GM21360 (cell line): Measurements from ENCODE around the gene IFNLR1.

Experiments
- ATAC-seq: cut with Tn5 transposase; IDR thresholded peaks from one replicate; pipeline ENCODE4 v1.9.1; 2021; ENCODE audit warnings: mild to moderate bottlenecking, moderate library complexity; ENCODE audit not compliant: unreplicated experiment

Gene IFNLR1

DNA sequence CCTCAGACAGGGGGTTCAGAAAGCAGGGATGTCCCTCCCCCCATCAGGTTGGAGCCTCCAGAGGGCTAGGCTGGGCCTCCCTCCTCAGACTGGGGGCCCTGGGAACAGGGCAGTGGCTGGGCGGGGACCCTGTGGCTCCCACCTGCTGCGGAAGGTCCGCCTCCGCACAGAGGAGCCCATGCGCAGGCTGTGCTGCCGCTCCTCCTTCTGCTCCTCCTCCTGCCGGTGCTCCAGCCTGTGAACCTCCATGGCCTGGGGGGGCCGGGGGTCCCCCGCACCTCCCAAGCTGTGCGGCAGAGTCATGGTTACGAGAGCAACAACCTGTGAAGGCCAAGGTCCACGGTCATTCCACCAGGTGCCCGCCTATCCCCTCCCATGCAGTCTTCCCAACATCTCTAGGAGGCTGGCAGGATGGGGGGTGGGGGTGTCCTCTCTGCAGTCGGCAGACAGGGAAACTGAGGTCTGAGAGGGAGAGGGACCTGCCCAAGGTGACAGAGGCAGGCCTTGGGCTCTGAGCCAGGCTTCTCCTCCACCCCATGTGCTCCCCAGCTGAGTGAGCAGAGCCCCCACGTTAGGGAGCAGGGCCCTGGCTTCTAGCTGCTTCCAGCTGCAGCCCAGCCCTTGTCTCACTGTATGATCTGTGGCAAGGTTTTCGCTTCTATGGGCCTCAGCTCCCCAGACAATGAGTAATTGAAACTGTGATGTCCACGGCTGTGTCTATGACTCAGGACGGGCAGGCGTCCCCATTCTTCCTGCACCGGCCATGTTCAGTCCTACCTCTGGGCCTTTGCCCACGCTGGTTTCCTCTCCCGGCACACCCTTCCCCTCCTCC, 78.5 kb downstream of the IFNLR1 start:
- ATAC-seq: no peak

DNA sequence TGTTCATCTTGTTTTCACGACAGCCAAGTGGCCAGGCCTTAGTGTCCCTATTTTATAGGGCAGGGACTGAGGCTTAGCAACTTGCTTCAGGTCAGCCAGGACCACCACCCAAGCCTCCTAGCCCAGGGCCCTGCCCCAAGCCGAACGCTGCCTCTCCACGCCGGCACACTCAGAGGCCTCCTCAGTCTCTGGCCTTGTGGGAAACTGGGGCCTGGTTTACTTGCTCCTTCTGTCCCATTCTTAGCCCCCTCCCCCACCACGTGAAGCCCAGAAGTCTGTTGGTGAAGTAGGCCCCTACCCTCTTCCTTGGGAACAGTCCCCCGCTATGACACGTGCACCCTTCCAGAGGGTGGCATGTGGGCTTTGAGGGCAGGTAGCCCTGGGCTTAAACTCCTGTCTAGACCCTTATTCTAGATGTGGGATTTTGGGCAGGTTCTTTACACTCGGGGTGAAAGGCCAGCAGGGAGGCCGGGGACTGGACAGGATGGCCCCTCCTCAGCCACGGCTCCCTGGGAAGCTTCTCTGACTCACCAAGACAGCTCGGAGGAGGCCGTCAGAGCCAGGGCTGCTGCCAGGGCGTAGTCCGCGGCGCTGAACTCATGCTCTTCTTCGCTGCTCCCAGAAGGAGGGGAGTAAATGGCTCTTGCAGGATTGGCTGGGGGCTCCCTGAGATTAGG, 79.5 kb downstream of the IFNLR1 start:
- ATAC-seq: no peak

DNA sequence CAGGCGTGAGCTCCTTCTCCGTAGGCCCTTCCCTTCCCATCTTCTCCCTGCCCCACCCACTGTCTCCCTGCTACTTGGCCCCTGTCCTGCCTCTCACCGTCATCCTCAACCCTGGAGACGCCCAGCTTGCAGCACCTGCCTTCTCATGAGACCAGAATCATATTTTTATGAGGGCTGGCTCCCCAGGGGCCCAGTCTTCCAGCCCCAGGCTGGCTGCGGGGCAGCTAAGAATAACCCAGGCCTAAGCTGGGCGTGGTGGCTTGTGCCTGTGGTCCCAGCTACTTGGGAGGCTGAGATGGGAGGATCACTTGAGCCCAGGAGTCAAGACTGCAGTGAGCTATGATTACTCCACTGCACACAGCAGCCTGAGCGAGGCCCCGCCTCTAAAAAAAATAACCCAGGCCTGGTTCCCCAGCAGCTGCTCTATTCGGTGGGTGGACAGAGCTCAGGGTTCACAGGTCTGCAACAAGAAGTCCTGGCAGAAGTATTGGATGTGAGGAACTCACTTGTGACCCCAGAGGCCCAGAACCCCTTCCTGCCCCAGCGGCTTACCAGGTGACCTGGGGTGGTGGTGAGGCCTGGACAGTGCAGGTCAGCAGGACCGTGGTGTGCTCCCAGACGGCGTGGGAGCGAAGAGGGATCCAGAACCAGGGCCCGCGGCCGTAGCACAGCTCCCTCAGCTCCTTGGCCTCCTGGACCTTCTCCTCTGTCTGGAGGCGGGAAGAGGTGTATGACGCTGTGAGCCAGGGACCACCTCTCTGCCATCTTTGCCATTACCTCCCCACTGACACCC, 81.5 kb downstream of the IFNLR1 start:
- ATAC-seq: no peak

DNA sequence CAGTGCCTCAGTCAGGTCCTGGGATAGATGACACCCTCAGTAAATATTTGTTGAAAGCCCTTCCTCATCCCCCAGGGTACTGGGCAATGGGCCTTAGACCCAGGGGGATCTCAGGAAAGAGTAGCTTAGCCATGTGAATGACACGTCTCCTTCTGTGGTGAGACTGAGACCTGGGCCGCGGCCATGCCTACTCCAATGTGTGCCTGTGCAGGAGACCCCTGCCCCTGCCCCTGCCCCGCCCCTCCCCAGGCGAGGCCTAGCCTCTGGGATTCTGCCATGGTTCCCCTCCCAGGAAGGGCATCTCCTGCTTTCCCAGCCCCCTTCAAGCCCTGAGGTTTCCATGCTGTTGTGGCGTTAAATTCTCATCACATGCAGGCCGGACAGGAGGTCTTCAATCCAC, 82.2 kb downstream of the IFNLR1 start:
- no peak for ATAC-seq
